ENCODE results near the gene ASCC3.

GRCh38 chr6:100901582-100901981, 20.5 kb upstream of the ASCC3 start:
- TF ChIP-seq, protein P1, sequence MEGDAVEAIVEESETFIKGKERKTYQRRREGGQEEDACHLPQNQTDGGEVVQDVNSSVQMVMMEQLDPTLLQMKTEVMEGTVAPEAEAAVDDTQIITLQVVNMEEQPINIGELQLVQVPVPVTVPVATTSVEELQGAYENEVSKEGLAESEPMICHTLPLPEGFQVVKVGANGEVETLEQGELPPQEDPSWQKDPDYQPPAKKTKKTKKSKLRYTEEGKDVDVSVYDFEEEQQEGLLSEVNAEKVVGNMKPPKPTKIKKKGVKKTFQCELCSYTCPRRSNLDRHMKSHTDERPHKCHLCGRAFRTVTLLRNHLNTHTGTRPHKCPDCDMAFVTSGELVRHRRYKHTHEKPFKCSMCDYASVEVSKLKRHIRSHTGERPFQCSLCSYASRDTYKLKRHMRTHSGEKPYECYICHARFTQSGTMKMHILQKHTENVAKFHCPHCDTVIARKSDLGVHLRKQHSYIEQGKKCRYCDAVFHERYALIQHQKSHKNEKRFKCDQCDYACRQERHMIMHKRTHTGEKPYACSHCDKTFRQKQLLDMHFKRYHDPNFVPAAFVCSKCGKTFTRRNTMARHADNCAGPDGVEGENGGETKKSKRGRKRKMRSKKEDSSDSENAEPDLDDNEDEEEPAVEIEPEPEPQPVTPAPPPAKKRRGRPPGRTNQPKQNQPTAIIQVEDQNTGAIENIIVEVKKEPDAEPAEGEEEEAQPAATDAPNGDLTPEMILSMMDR (IDR thresholded peaks at IDR 0.05): no peak
- no peak for TF ChIP-seq ZFX (IDR thresholded peaks at IDR 0.05; ENCODE audit: borderline replicate concordance)

All from 22Rv1 (cell line).